GM18867 (cell line): ENCODE results near the gene CREG2.
"Not testable (repeated sequence)": the region's sequence is repeated elsewhere in the genome, so short reads cannot be mapped to it uniquely, and the experiment has no call there.

ENCODE experiments used
- ATAC-seq: cut with Tn5 transposase; IDR thresholded peaks from one replicate; pipeline ENCODE4 v1.9.1; 2021; ENCODE audit warnings: mild to moderate bottlenecking, moderate library complexity; ENCODE audit not compliant: unreplicated experiment

CREG2 gene

GRCh38 chr2:101375653-101376052 lies 11.7 kb downstream of the CREG2 start:
- no peak for ATAC-seq

GRCh38 chr2:101374821-101375561 lies 12.3 kb downstream of the CREG2 start:
- ATAC-seq: no peak

GRCh38 chr2:101372792-101373191 lies 14.5 kb downstream of the CREG2 start:
- no peak for ATAC-seq

- ATAC-seq: no peak
Measured at GRCh38 chr2:101371636-101372035, 15.7 kb downstream of the CREG2 start.

GRCh38 chr2:101369100-101369499 lies 18.2 kb downstream of the CREG2 start:
- no peak for ATAC-seq

GRCh38 chr2:101368376-101368775 lies 18.9 kb downstream of the CREG2 start:
- no peak for ATAC-seq

GRCh38 chr2:101367508-101367907 lies 19.8 kb downstream of the CREG2 start:
- no peak for ATAC-seq

GRCh38 chr2:101364878-101365277 lies 22.4 kb downstream of the CREG2 start:
- no peak for ATAC-seq

GRCh38 chr2:101362777-101363176 lies 24.5 kb downstream of the CREG2 start:
- no peak for ATAC-seq

- no peak for ATAC-seq
Measured at GRCh38 chr2:101362316-101362715, 25.0 kb downstream of the CREG2 start.

- peak; percentile 52 for ATAC-seq
Measured at GRCh38 chr2:101361522-101361921, 25.8 kb downstream of the CREG2 start.

- no peak for ATAC-seq
Measured at GRCh38 chr2:101361121-101361520, 26.2 kb downstream of the CREG2 start.

- no peak for ATAC-seq
Measured at GRCh38 chr2:101360232-101360631, 27.1 kb downstream of the CREG2 start.

GRCh38 chr2:101359410-101359954 lies 27.8 kb downstream of the CREG2 start:
- no peak for ATAC-seq

GRCh38 chr2:101357376-101357775 lies 29.9 kb downstream of the CREG2 start:
- ATAC-seq: no peak

GRCh38 chr2:101356521-101356920 lies 30.8 kb downstream of the CREG2 start:
- ATAC-seq: no peak

- ATAC-seq: no peak
Measured at GRCh38 chr2:101356055-101356454, 31.2 kb downstream of the CREG2 start.

- ATAC-seq: no peak
Measured at GRCh38 chr2:101355401-101356054, 31.8 kb downstream of the CREG2 start.

GRCh38 chr2:101354420-101355311 lies 32.6 kb downstream of the CREG2 start:
- ATAC-seq: no peak

- not testable (repeated sequence) for ATAC-seq
Measured at GRCh38 chr2:101352631-101353030, 34.7 kb downstream of the CREG2 start.

- no peak for ATAC-seq
Measured at GRCh38 chr2:101351207-101351606, 36.1 kb downstream of the CREG2 start.
